ENCODE measurements around the gene SLC51A.

DNA sequence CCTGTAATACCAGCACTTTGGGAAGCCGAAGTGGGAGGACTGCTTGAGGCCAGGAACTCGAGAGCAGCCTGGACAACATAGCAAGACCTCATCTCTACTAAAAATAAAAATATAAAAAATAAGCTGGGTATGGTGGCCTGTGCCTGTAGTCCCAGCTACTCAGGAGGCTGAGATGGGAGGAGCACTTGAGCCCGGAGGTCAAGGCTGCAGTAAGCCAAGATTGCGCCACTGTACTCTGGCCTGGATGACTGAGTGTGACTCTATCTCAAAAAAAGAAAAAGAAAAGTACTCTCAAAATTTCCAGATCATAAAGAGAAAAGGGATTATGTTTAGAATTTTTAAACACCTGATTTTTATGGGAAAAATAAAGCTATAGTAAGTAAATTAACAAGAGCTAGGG is 24.1 kb downstream of the SLC51A start:
- TF ChIP-seq, protein P1, sequence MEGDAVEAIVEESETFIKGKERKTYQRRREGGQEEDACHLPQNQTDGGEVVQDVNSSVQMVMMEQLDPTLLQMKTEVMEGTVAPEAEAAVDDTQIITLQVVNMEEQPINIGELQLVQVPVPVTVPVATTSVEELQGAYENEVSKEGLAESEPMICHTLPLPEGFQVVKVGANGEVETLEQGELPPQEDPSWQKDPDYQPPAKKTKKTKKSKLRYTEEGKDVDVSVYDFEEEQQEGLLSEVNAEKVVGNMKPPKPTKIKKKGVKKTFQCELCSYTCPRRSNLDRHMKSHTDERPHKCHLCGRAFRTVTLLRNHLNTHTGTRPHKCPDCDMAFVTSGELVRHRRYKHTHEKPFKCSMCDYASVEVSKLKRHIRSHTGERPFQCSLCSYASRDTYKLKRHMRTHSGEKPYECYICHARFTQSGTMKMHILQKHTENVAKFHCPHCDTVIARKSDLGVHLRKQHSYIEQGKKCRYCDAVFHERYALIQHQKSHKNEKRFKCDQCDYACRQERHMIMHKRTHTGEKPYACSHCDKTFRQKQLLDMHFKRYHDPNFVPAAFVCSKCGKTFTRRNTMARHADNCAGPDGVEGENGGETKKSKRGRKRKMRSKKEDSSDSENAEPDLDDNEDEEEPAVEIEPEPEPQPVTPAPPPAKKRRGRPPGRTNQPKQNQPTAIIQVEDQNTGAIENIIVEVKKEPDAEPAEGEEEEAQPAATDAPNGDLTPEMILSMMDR (conservative IDR thresholded peaks at IDR 0.05 in 1 of 2, IDR thresholded peaks at IDR 0.05 in 1 of 2; ENCODE audit: extremely low read depth in 1 of 2, insufficient read depth in 1 of 2, low read depth in 1 of 2, low read length in 2 of 2) = no peak
- no peak for TF ChIP-seq EZH2 (IDR thresholded peaks at IDR 0.05; ENCODE audit: borderline replicate concordance, low read length)

All from mammary epithelial cell (primary cell).